ENCODE data around the gene HSD11B2. TPM values are rescaled to one million over a fixed set of nuclear protein-coding genes. Genes with fewer than 3 reads are reported as not detected.

The HSD11B2 gene
- total and polyA plus RNA-seq, 4 donors: 0.51 to 6.7 (median 2.2) TPM

- WGBS: 39% methylated on average over 6 of the region's 6 CpGs
- Histone ChIP-seq H3K27ac (ENCODE audit: low read depth in 1 of 2, low read length in 2 of 2) (no peak overlapping the region), H3K27me3 (ENCODE audit: control insufficient read depth in 4 of 4, insufficient read depth in 4 of 4, low read length in 3 of 4) (peaks cover 0 to 4% (median 0%) of the 10 kb centered on the region in 4 donors), H3K36me3 (ENCODE audit: control insufficient read depth in 4 of 4, insufficient read depth in 3 of 4, low read depth in 1 of 4, low read length in 3 of 4) (no peaks in the 10 kb centered on the region), H3K9me3 (ENCODE audit: control insufficient read depth in 4 of 4, low read length in 3 of 4) (no peaks in the 10 kb centered on the region), H3K9ac (ENCODE audit: low read depth in 1 of 2, low read length in 2 of 2) (no peak overlapping the region), H3K4me1 (ENCODE audit: control insufficient read depth in 4 of 4, insufficient read depth in 4 of 4, low read length in 3 of 4) (peaks cover 2 to 20% (median 19%) of the 10 kb centered on the region in 4 donors), H3K4me3 (ENCODE audit: low read depth in 1 of 3, low read length in 3 of 3) (no peak overlapping the region)
- DNase-seq (ENCODE audit: low spot score): no peak
- TF ChIP-seq CTCF (IDR thresholded peaks at IDR 0.05; ENCODE audit: low read depth, low read length, missing input control) (no peak), SP1 (IDR thresholded peaks at IDR 0.05) (no peak), YY1 (IDR thresholded peaks at IDR 0.05) (no peak), ATF3 (IDR thresholded peaks at IDR 0.05) (no peak), ZBTB33 (IDR thresholded peaks at IDR 0.05) (no peak), NR2F2 (IDR thresholded peaks at IDR 0.05) (no peak), TAF1 (conservative IDR thresholded peaks at IDR 0.05) (no peak), GABPA (IDR thresholded peaks at IDR 0.05 in 1 of 2, conservative IDR thresholded peaks at IDR 0.05 in 1 of 2) (no peak), FOXA2 (IDR thresholded peaks at IDR 0.05) (no peak), RXRA (IDR thresholded peaks at IDR 0.05) (no peak), JUND (IDR thresholded peaks at IDR 0.05) (no peak), HNF4G (IDR thresholded peaks at IDR 0.05) (no peak), REST (IDR thresholded peaks at IDR 0.05) (no peak), EGR1 (IDR thresholded peaks at IDR 0.05; ENCODE audit: low read depth in 2 of 2) (no peak), HNF4A (conservative IDR thresholded peaks at IDR 0.05) (no peak), FOXA1 (IDR thresholded peaks at IDR 0.05) (no peak)
Observed at GRCh38 chr16:67425061-67425460, 5.9 kb upstream of the HSD11B2 start.

GRCh38 chr16:67425580-67425979 is 5.3 kb upstream of the HSD11B2 start:
- Histone ChIP-seq H3K9ac (ENCODE audit: low read depth in 1 of 2, low read length in 2 of 2) (no peak overlapping the region), H3K4me3 (ENCODE audit: low read depth in 1 of 3, low read length in 3 of 3) (no peak overlapping the region), H3K27ac (ENCODE audit: low read depth in 1 of 2, low read length in 2 of 2) (no peak overlapping the region), H3K9me3 (ENCODE audit: control insufficient read depth in 4 of 4, low read length in 3 of 4) (no peaks in the 10 kb centered on the region), H3K27me3 (ENCODE audit: control insufficient read depth in 4 of 4, insufficient read depth in 4 of 4, low read length in 3 of 4) (peaks cover 0 to 4% (median 0%) of the 10 kb centered on the region in 4 donors), H3K36me3 (ENCODE audit: control insufficient read depth in 4 of 4, insufficient read depth in 3 of 4, low read depth in 1 of 4, low read length in 3 of 4) (no peaks in the 10 kb centered on the region), H3K4me1 (ENCODE audit: control insufficient read depth in 4 of 4, insufficient read depth in 4 of 4, low read length in 3 of 4) (peaks cover 3 to 25% (median 23%) of the 10 kb centered on the region in 4 donors)
- no peak for DNase-seq (ENCODE audit: low spot score)
- TF ChIP-seq ZBTB33 (IDR thresholded peaks at IDR 0.05) (no peak), MAX (IDR thresholded peaks at IDR 0.05) (no peak), HNF4G (IDR thresholded peaks at IDR 0.05) (no peak), TAF1 (conservative IDR thresholded peaks at IDR 0.05) (no peak), FOXA1 (IDR thresholded peaks at IDR 0.05) (no peak), RAD21 (IDR thresholded peaks at IDR 0.05) (no peak), SP1 (IDR thresholded peaks at IDR 0.05) (no peak), NR2F2 (IDR thresholded peaks at IDR 0.05) (no peak), EGR1 (IDR thresholded peaks at IDR 0.05; ENCODE audit: low read depth in 2 of 2) (no peak)
- 68% methylated on average over 4 of the region's 4 CpGs for whole genome bisulfite sequencing
